ENCODE results near the gene NCAPH2. TPM values are rescaled to one million over a fixed set of nuclear protein-coding genes. Genes with fewer than 3 reads are reported as not detected.

Gene NCAPH2
- total and polyA plus RNA-seq, 2 of the 13 experiments (the other 11 are each of a cell fraction or from before 2014, with no cell fraction given), result 28.1 to 64.4 TPM

DNA sequence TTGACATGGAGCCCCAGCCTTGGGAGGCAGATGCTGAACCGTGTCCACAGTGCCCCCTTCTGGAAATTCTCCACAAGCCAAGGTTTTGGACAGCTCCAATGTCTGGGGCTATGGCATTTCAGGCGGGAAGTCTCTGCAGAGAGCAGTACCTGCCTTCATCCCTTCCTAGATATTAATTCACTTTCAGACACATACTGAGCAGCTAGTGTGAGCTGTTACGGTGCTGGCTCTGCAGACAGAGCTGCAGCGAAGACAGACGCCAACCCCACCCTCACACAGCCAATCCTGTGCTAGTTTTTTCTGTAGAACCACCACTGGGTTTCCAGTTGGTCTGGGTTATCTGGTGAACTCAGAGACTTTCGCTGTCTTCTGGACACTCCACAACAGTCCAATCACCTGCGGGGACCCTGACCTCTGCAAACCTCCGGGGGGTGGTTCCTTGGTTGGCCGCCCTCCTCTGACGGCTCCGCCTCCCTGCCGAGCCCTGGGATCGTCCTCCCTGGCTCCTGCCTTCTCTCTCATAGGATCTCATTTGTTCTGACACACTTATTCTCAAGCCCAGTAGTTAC is 9.6 kb upstream of the NCAPH2 start (continued):
- TF ChIP-seq ADNP (CRISPR knock-in tag; IDR thresholded peaks at IDR 0.05) (no peak; the same call in 1 of the 2 replicates), ZNF552 (CRISPR knock-in tag; IDR thresholded peaks at IDR 0.05; ENCODE audit: borderline replicate concordance) (no peak), MEF2D (CRISPR knock-in tag; IDR thresholded peaks at IDR 0.05) (no peak), GABPB1 (CRISPR knock-in tag; IDR thresholded peaks at IDR 0.05) (0 out of 2 replicates have a peak, but pooled peaks have one; percentile 27), SRF (IDR thresholded peaks at IDR 0.05; ENCODE audit: low read depth, low read length) (no peak), STAG1 (CRISPR knock-in tag; IDR thresholded peaks at IDR 0.05) (peak; percentile 81), ZMYM3 (CRISPR knock-in tag; IDR thresholded peaks at IDR 0.05) (peak; percentile 23; the same call in 1 of the 2 replicates), ZNF772 (CRISPR knock-in tag; IDR thresholded peaks at IDR 0.05) (0 out of 2 replicates have a peak, but pooled peaks have one; percentile 13), NFYC (CRISPR knock-in tag; IDR thresholded peaks at IDR 0.05) (peak; percentile 56), RAD21 (CRISPR knock-in tag; IDR thresholded peaks at IDR 0.05) (peak; percentile 55), PHF8 (CRISPR knock-in tag; IDR thresholded peaks at IDR 0.05) (no peak), NR2F2 (IDR thresholded peaks at IDR 0.05; ENCODE audit: borderline replicate concordance, low read depth) (peak; percentile 45), ZKSCAN8 (CRISPR knock-in tag; IDR thresholded peaks at IDR 0.05; ENCODE audit: borderline replicate concordance) (0 out of 2 replicates have a peak, but pooled peaks have one; percentile 21), POLR2A (IDR thresholded peaks at IDR 0.05; ENCODE audit: insufficient read depth in 1 of 2, low read depth in 2 of 2, low read length in 2 of 2) (no peak), SETDB1 (CRISPR knock-in tag; IDR thresholded peaks at IDR 0.05; ENCODE audit: borderline replicate concordance) (no peak), TP53 (CRISPR knock-in tag; conservative IDR thresholded peaks at IDR 0.05) (no peak)
- TF ChIP-seq, protein P1, sequence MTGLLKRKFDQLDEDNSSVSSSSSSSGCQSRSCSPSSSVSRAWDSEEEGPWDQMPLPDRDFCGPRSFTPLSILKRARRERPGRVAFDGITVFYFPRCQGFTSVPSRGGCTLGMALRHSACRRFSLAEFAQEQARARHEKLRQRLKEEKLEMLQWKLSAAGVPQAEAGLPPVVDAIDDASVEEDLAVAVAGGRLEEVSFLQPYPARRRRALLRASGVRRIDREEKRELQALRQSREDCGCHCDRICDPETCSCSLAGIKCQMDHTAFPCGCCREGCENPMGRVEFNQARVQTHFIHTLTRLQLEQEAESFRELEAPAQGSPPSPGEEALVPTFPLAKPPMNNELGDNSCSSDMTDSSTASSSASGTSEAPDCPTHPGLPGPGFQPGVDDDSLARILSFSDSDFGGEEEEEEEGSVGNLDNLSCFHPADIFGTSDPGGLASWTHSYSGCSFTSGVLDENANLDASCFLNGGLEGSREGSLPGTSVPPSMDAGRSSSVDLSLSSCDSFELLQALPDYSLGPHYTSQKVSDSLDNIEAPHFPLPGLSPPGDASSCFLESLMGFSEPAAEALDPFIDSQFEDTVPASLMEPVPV (CRISPR knock-in tag; IDR thresholded peaks at IDR 0.05), result 0 out of 2 replicates have a peak, but pooled peaks have one; percentile 30
- TF ChIP-seq, protein P2, sequence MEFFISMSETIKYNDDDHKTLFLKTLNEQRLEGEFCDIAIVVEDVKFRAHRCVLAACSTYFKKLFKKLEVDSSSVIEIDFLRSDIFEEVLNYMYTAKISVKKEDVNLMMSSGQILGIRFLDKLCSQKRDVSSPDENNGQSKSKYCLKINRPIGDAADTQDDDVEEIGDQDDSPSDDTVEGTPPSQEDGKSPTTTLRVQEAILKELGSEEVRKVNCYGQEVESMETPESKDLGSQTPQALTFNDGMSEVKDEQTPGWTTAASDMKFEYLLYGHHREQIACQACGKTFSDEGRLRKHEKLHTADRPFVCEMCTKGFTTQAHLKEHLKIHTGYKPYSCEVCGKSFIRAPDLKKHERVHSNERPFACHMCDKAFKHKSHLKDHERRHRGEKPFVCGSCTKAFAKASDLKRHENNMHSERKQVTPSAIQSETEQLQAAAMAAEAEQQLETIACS (CRISPR knock-in tag; IDR thresholded peaks at IDR 0.05), result no peak
- TF ChIP-seq, protein P3, sequence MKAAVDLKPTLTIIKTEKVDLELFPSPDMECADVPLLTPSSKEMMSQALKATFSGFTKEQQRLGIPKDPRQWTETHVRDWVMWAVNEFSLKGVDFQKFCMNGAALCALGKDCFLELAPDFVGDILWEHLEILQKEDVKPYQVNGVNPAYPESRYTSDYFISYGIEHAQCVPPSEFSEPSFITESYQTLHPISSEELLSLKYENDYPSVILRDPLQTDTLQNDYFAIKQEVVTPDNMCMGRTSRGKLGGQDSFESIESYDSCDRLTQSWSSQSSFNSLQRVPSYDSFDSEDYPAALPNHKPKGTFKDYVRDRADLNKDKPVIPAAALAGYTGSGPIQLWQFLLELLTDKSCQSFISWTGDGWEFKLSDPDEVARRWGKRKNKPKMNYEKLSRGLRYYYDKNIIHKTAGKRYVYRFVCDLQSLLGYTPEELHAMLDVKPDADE (CRISPR knock-in tag; IDR thresholded peaks at IDR 0.05), result no peak
- TF ChIP-seq, protein P4, sequence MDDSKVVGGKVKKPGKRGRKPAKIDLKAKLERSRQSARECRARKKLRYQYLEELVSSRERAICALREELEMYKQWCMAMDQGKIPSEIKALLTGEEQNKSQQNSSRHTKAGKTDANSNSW (CRISPR knock-in tag; IDR thresholded peaks at IDR 0.05; ENCODE audit: borderline replicate concordance), result no peak
- TF ChIP-seq, protein P5, sequence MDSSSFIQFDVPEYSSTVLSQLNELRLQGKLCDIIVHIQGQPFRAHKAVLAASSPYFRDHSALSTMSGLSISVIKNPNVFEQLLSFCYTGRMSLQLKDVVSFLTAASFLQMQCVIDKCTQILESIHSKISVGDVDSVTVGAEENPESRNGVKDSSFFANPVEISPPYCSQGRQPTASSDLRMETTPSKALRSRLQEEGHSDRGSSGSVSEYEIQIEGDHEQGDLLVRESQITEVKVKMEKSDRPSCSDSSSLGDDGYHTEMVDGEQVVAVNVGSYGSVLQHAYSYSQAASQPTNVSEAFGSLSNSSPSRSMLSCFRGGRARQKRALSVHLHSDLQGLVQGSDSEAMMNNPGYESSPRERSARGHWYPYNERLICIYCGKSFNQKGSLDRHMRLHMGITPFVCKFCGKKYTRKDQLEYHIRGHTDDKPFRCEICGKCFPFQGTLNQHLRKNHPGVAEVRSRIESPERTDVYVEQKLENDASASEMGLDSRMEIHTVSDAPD (CRISPR knock-in tag; IDR thresholded peaks at IDR 0.05), result 0 out of 2 replicates have a peak, but pooled peaks have one; percentile 31
- TF ChIP-seq, protein P6, sequence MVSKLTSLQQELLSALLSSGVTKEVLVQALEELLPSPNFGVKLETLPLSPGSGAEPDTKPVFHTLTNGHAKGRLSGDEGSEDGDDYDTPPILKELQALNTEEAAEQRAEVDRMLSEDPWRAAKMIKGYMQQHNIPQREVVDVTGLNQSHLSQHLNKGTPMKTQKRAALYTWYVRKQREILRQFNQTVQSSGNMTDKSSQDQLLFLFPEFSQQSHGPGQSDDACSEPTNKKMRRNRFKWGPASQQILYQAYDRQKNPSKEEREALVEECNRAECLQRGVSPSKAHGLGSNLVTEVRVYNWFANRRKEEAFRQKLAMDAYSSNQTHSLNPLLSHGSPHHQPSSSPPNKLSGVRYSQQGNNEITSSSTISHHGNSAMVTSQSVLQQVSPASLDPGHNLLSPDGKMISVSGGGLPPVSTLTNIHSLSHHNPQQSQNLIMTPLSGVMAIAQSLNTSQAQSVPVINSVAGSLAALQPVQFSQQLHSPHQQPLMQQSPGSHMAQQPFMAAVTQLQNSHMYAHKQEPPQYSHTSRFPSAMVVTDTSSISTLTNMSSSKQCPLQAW (CRISPR knock-in tag; IDR thresholded peaks at IDR 0.05), result no peak
- TF ChIP-seq, protein P7, sequence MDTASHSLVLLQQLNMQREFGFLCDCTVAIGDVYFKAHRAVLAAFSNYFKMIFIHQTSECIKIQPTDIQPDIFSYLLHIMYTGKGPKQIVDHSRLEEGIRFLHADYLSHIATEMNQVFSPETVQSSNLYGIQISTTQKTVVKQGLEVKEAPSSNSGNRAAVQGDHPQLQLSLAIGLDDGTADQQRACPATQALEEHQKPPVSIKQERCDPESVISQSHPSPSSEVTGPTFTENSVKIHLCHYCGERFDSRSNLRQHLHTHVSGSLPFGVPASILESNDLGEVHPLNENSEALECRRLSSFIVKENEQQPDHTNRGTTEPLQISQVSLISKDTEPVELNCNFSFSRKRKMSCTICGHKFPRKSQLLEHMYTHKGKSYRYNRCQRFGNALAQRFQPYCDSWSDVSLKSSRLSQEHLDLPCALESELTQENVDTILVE (CRISPR knock-in tag; IDR thresholded peaks at IDR 0.05), result peak; percentile 39; the same call in 1 of the 2 replicates

Data from HepG2 (cell line).